Activated T-cell treated with anti-CD3 and anti-CD28 coated beads for 4 hours (primary cell): ENCODE measurements around the gene ATP6AP1.
A peak's percentile ranks its signal among the peaks of the same experiment; 100 is the strongest.
"Not testable (repeated sequence)": the region's sequence is repeated elsewhere in the genome, so short reads cannot be mapped to it uniquely, and the experiment has no call there.

Source experiments
- DNase-seq: peaks from one replicate; pipeline ENCODE4 v3.0.0-alpha.2; 2020

Gene ATP6AP1

GRCh38 chrX:154428176-154429171, at the start of gene ATP6AP1:
ATP6AP1 (plus strand) TSS chrX:154428677; CDS start chrX:154428693, 16 bp downstream.
- peak; percentile 69 for DNase-seq

GRCh38 chrX:154378799-154379568, 49.5 kb upstream of the ATP6AP1 start, which contains the start of gene EMD:
EMD (plus strand) TSS chrX:154379295; CDS start chrX:154379485, 190 bp downstream.
- DNase-seq: peak; percentile 85

GRCh38 chrX:154379569-154379951, 48.9 kb upstream of the ATP6AP1 start:
- no peak for DNase-seq

GRCh38 chrX:154380153-154380552, 48.3 kb upstream of the ATP6AP1 start:
- DNase-seq: no peak

GRCh38 chrX:154380787-154381186, 47.7 kb upstream of the ATP6AP1 start:
- no peak for DNase-seq

- DNase-seq: no peak
Observed at GRCh38 chrX:154381271-154381670, 47.2 kb upstream of the ATP6AP1 start.

GRCh38 chrX:154382483-154383069, 45.9 kb upstream of the ATP6AP1 start:
- DNase-seq: no peak

- DNase-seq: no peak
Observed at GRCh38 chrX:154383359-154384283, 44.9 kb upstream of the ATP6AP1 start.

GRCh38 chrX:154384284-154384892, 44.1 kb upstream of the ATP6AP1 start:
- DNase-seq: no peak

GRCh38 chrX:154388094-154388493, 40.4 kb upstream of the ATP6AP1 start:
- DNase-seq: not testable (repeated sequence)

GRCh38 chrX:154388649-154389048, 39.8 kb upstream of the ATP6AP1 start:
- not testable (repeated sequence) for DNase-seq

GRCh38 chrX:154389812-154390747, 38.4 kb upstream of the ATP6AP1 start:
- DNase-seq: not testable (repeated sequence)

- DNase-seq: not testable (repeated sequence)
Observed at GRCh38 chrX:154396363-154396762, 32.1 kb upstream of the ATP6AP1 start.

- peak; percentile 43 for DNase-seq
Observed at GRCh38 chrX:154396973-154397887, 31.2 kb upstream of the ATP6AP1 start.

GRCh38 chrX:154397888-154398667, 30.4 kb upstream of the ATP6AP1 start, which contains the start of gene RPL10:
RPL10 (plus strand) TSS chrX:154398377; CDS start chrX:154398520, 143 bp downstream.
- DNase-seq: peak; percentile 75

GRCh38 chrX:154398668-154399526, 29.6 kb upstream of the ATP6AP1 start:
- DNase-seq: peak; percentile 71
